Measurements from ENCODE around the gene MAP3K7CL. TPM values are rescaled to one million over a fixed set of nuclear protein-coding genes. Genes with fewer than 3 reads are reported as not detected.
A peak's percentile ranks its signal among the peaks of the same experiment; 100 is the strongest.
"Not testable (repeated sequence)": the region's sequence is repeated elsewhere in the genome, so short reads cannot be mapped to it uniquely, and the experiment has no call there.

MAP3K7CL gene
- polyA plus RNA-seq, 2 donors: 2.1 to 4.0 TPM

DNA sequence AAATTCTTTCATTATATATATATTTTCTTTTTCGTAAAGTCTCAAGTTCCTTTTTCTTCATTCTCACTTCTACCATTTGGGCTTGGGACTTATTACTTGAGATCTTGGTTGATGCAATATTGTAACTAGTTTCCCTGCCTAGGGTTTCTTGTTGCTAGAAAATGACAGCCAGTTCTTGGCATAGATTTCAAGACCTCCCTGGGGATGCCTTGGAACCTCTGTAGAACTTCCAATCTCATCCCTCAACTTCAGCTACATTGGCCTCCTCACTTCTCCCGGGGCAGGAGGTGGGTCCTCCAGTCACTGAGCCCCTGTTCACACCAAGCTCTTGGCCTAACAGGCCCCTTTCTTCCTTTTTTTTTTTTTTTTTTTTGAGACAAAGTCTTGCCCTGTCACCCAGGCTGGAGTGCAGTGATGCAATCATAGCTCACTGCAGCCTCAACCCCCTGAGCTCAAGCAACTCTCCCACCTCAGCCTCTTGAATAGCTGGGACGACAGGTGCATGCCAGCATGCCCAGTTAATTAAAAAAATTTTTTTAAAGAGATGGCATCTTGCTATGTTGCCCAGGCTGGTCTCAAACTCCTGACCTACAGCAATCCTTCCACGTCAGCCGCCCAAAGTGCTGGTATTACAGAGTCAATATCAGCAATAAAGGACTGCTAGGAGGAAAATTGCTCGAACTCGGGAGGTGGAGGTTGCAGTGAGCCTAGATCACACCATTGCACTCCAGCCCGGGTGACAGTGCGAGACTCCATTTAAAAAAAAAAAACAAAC is 33.1 kb downstream of the MAP3K7CL start:
- 86 to 88% methylated on average over 9 of the region's 9 CpGs for WGBS, 2 donors
- Histone ChIP-seq H3K36me3 (ENCODE audit: control insufficient read depth in 2 of 2, insufficient read depth in 2 of 2, low read length in 1 of 2) (no peaks in the 10 kb centered on the region), H3K27ac (ENCODE audit: low read depth in 2 of 2, low read length in 1 of 2) (peak overlapping the region in 1 of 2 donors; percentile 23), H3K9me3 (ENCODE audit: control insufficient read depth in 2 of 2, insufficient read depth in 1 of 2, low read depth in 1 of 2, low read length in 1 of 2) (no peaks in the 10 kb centered on the region), H3K4me3 (ENCODE audit: low read depth in 1 of 2, low read length in 2 of 2) (no peak overlapping the region), H3K4me1 (ENCODE audit: control insufficient read depth in 2 of 2, insufficient read depth in 2 of 2, low read length in 1 of 2) (no peaks in the 10 kb centered on the region), H3K27me3 (ENCODE audit: control insufficient read depth in 1 of 2, insufficient read depth in 2 of 2, low read length in 2 of 2) (no peaks in the 10 kb centered on the region)

DNA sequence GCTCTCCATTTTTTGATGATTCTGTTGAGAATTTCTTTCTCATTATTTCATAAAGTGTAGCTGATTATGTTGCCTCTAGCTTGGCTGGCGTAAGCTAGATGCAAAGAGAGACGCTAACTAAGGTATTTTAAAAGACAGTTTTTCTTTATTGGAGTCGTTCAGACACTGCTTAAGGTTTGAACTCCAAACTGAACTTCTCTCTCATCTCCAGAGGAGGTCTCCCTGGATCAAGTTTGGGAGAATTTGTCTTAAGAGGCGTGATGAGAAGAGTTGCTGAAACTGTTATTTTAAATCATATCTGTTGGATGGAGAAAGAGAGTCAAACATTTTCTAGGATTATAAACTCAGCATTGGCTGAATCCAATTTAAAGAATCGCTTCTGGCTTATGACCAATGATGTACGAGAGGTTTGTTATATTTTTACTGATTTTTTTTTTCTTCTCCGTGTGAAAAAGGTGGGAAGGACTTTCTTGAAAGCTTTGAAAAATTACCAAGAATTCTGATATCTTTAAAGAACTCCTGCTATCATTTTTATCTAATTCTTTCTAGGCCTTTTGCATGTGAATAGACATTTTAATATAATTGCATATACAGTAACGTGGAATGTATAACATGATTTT is 34.0 kb downstream of the MAP3K7CL start:
- Histone ChIP-seq H3K4me1 (ENCODE audit: control insufficient read depth in 2 of 2, insufficient read depth in 2 of 2, low read length in 1 of 2) (no peaks in the 10 kb centered on the region), H3K27ac (ENCODE audit: low read depth in 2 of 2, low read length in 1 of 2) (no peak overlapping the region)

DNA sequence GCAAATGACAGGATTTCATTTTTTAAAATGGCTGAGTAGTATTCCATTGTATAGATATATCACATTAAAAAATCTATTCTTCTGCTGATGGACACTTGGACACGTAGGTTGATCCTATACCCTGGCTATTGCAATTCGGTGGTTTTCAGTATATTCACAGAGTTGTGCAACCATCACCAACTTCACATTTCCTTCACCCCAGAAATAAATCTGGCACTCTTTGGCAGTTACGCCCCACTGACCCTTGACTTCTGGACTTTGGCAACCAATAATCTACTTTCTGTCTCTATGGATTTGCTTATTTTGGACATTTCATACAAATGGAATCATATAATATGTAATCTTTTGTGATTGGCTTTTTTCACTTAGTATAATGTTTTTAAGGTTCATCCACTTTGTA is 35.9 kb downstream of the MAP3K7CL start:
- Histone ChIP-seq H3K27me3 (ENCODE audit: control insufficient read depth in 1 of 2, insufficient read depth in 2 of 2, low read length in 2 of 2) (no peaks in the 10 kb centered on the region), H3K4me3 (ENCODE audit: low read depth in 1 of 2, low read length in 2 of 2) (no peak overlapping the region), H3K4me1 (ENCODE audit: control insufficient read depth in 2 of 2, insufficient read depth in 2 of 2, low read length in 1 of 2) (no peaks in the 10 kb centered on the region), H3K9me3 (ENCODE audit: control insufficient read depth in 2 of 2, insufficient read depth in 1 of 2, low read depth in 1 of 2, low read length in 1 of 2) (no peaks in the 10 kb centered on the region), H3K27ac (ENCODE audit: low read depth in 2 of 2, low read length in 1 of 2) (no peak overlapping the region), H3K36me3 (ENCODE audit: control insufficient read depth in 2 of 2, insufficient read depth in 2 of 2, low read length in 1 of 2) (no peaks in the 10 kb centered on the region)
- WGBS, 2 donors: 80 to 90% methylated on average over 3 of the region's 3 CpGs

More for the DNA sequence above, 34.0 kb downstream of the MAP3K7CL start:
- no peaks in the 10 kb centered on the region for H3K9me3 ChIP-seq (ENCODE audit: control insufficient read depth in 2 of 2, insufficient read depth in 1 of 2, low read depth in 1 of 2, low read length in 1 of 2)
- no peaks in the 10 kb centered on the region for H3K27me3 ChIP-seq (ENCODE audit: control insufficient read depth in 1 of 2, insufficient read depth in 2 of 2, low read length in 2 of 2)
- 33 to 39% methylated on average over 8 of the region's 8 CpGs for WGBS, 2 donors
- H3K4me3 ChIP-seq (ENCODE audit: low read depth in 1 of 2, low read length in 2 of 2): no peak overlapping the region
- no peaks in the 10 kb centered on the region for H3K36me3 ChIP-seq (ENCODE audit: control insufficient read depth in 2 of 2, insufficient read depth in 2 of 2, low read length in 1 of 2)

DNA sequence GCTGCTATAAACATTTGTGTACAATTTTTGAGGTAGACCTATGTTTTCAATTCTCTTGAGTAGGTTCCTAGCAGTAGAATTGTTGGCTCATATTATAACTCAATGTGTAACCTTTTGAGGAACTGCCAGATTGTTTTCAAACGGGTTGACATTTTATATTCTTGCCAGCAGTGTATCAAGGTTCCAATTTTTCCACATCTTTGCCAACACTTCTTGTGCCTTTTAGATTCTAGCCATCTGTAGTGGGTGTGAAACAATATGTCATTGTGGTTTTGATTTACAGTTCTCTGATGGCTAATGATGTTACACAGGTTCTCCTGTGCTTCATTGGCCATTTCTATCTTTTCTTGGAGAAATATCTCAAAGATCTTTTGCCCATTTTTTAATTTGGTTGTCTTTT is 36.4 kb downstream of the MAP3K7CL start:
- Histone ChIP-seq H3K27ac (ENCODE audit: low read depth in 2 of 2, low read length in 1 of 2) (no peak overlapping the region), H3K36me3 (ENCODE audit: control insufficient read depth in 2 of 2, insufficient read depth in 2 of 2, low read length in 1 of 2) (no peaks in the 10 kb centered on the region), H3K4me3 (ENCODE audit: low read depth in 1 of 2, low read length in 2 of 2) (no peak overlapping the region), H3K4me1 (ENCODE audit: control insufficient read depth in 2 of 2, insufficient read depth in 2 of 2, low read length in 1 of 2) (no peaks in the 10 kb centered on the region), H3K9me3 (ENCODE audit: control insufficient read depth in 2 of 2, insufficient read depth in 1 of 2, low read depth in 1 of 2, low read length in 1 of 2) (no peaks in the 10 kb centered on the region), H3K27me3 (ENCODE audit: control insufficient read depth in 1 of 2, insufficient read depth in 2 of 2, low read length in 2 of 2) (no peaks in the 10 kb centered on the region)
- 19 to 29% methylated on average over 1 of the region's 1 CpG for WGBS, 2 donors

DNA sequence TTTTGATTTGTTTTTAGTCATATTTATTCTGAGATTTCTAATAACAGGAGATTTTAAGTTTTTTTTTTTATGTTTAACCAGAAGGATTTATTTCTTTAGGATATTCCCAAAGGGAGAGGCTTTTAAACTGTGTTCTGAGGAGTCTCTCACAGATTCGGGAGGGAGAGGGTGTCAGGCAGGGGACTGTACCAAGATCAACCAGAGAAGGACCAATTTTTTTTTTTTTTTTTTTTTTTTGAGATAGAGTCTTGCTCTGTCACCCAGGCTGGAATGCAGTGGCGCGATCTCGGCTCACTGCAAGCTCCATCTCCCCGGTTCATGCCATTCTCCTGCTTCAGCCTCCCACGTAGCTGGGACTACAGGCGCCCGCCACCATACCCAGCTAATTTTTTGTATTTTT is 37.0 kb downstream of the MAP3K7CL start:
- WGBS, 2 donors: 93 to 95% methylated on average over 8 of the region's 8 CpGs
- H3K4me3 ChIP-seq (ENCODE audit: low read depth in 1 of 2, low read length in 2 of 2); H3K27ac ChIP-seq (ENCODE audit: low read depth in 2 of 2, low read length in 1 of 2); H3K27me3 ChIP-seq (ENCODE audit: control insufficient read depth in 1 of 2, insufficient read depth in 2 of 2, low read length in 2 of 2); H3K4me1 ChIP-seq (ENCODE audit: control insufficient read depth in 2 of 2, insufficient read depth in 2 of 2, low read length in 1 of 2); H3K9me3 ChIP-seq (ENCODE audit: control insufficient read depth in 2 of 2, insufficient read depth in 1 of 2, low read depth in 1 of 2, low read length in 1 of 2); H3K36me3 ChIP-seq (ENCODE audit: control insufficient read depth in 2 of 2, insufficient read depth in 2 of 2, low read length in 1 of 2): not testable (repeated sequence)

DNA sequence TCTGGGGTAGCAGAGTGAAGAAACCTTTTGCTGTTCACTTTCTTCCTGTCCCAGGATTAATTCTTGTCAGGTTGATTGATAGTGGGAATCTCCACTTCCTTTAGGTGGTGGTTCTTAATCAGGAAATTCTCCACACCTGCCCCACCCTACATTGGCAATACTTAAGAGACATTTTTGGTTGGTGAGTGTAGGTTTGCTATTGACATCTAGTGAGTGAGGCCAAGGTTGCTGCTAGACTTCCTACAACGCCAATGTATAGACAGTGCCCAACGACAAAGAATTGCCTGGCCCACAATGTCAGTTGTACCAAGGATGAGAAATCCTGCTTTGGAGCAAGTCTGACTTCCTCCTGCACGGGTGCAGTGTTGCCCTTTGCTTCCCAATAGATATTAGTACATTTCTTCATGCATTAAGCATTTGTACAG is 38.5 kb downstream of the MAP3K7CL start:
- WGBS, 2 donors: 40 to 49% methylated on average over 3 of the region's 3 CpGs

DNA sequence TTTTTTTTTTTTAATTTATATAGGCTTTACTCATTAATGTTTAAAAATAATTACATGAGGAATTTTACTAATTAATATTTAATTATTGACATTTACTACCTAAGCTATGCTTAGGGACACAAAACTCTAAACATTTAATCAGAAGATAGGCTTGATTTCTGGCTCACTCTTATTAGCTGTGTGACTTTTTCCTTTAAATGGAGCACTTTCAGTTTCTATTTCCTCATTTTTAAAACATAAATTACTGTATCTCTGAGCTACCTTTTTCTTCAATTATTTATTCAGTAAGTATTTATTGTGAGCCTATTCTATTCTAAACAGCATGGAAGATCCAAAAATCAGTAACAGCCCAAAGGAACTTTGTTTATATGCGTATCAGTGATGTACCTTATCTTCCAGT is 40.5 kb downstream of the MAP3K7CL start:
- Histone ChIP-seq H3K36me3 (ENCODE audit: control insufficient read depth in 2 of 2, insufficient read depth in 2 of 2, low read length in 1 of 2) (no peaks in the 10 kb centered on the region), H3K27me3 (ENCODE audit: control insufficient read depth in 1 of 2, insufficient read depth in 2 of 2, low read length in 2 of 2) (no peaks in the 10 kb centered on the region), H3K4me1 (ENCODE audit: control insufficient read depth in 2 of 2, insufficient read depth in 2 of 2, low read length in 1 of 2) (no peaks in the 10 kb centered on the region), H3K4me3 (ENCODE audit: low read depth in 1 of 2, low read length in 2 of 2) (no peak overlapping the region), H3K27ac (ENCODE audit: low read depth in 2 of 2, low read length in 1 of 2) (no peak overlapping the region), H3K9me3 (ENCODE audit: control insufficient read depth in 2 of 2, insufficient read depth in 1 of 2, low read depth in 1 of 2, low read length in 1 of 2) (no peaks in the 10 kb centered on the region)
- 95% methylated on average over 1 of the region's 1 CpG for WGBS, 2 donors

More for the DNA sequence above, 38.5 kb downstream of the MAP3K7CL start:
- H3K36me3 ChIP-seq (ENCODE audit: control insufficient read depth in 2 of 2, insufficient read depth in 2 of 2, low read length in 1 of 2): no peaks in the 10 kb centered on the region
- H3K27ac ChIP-seq (ENCODE audit: low read depth in 2 of 2, low read length in 1 of 2): peak overlapping the region; percentile 57 to 82
- H3K9me3 ChIP-seq (ENCODE audit: control insufficient read depth in 2 of 2, insufficient read depth in 1 of 2, low read depth in 1 of 2, low read length in 1 of 2): no peaks in the 10 kb centered on the region
- H3K27me3 ChIP-seq (ENCODE audit: control insufficient read depth in 1 of 2, insufficient read depth in 2 of 2, low read length in 2 of 2): no peaks in the 10 kb centered on the region
- H3K4me1 ChIP-seq (ENCODE audit: control insufficient read depth in 2 of 2, insufficient read depth in 2 of 2, low read length in 1 of 2): no peaks in the 10 kb centered on the region
- H3K4me3 ChIP-seq (ENCODE audit: low read depth in 1 of 2, low read length in 2 of 2): no peak overlapping the region

DNA sequence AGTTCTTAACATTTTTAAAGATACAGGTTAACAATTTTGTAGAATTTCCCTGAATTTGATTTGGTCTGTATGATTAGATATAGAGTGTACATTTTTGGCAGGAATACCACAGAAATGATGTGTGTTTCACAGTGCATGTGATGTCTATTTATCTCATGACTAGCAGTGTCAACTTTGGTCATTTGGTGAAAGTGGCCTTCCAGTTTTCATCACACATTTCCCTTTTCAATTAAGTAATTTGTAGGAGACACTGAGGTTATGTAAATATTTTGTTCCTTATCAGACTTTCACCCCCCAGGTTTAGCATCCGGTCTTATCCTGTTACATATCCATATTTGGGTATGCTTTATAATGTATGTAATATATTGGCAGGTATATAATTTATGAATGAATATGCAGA is 41.8 kb downstream of the MAP3K7CL start:
- H3K36me3 ChIP-seq (ENCODE audit: control insufficient read depth in 2 of 2, insufficient read depth in 2 of 2, low read length in 1 of 2): no peaks in the 10 kb centered on the region
- WGBS, 2 donors: 73 to 79% methylated on average over 1 of the region's 1 CpG
- no peaks in the 10 kb centered on the region for H3K27me3 ChIP-seq (ENCODE audit: control insufficient read depth in 1 of 2, insufficient read depth in 2 of 2, low read length in 2 of 2)
- no peaks in the 10 kb centered on the region for H3K9me3 ChIP-seq (ENCODE audit: control insufficient read depth in 2 of 2, insufficient read depth in 1 of 2, low read depth in 1 of 2, low read length in 1 of 2)
- no peak overlapping the region for H3K27ac ChIP-seq (ENCODE audit: low read depth in 2 of 2, low read length in 1 of 2)
- H3K4me3 ChIP-seq (ENCODE audit: low read depth in 1 of 2, low read length in 2 of 2): no peak overlapping the region
- H3K4me1 ChIP-seq (ENCODE audit: control insufficient read depth in 2 of 2, insufficient read depth in 2 of 2, low read length in 1 of 2): no peaks in the 10 kb centered on the region

DNA sequence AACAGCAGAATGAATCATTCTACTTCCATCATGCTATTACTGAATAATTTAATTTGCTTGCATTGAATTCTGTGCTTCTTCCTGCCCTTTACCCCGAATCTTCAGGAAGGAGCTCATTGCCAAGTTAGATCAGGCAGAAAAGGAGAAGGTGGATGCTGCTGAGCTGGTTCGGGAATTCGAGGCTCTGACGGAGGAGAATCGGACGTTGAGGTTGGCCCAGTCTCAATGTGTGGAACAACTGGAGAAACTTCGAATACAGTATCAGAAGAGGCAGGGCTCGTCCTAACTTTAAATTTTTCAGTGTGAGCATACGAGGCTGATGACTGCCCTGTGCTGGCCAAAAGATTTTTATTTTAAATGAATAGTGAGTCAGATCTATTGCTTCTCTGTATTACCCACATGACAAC is 44.2 kb downstream of the MAP3K7CL start:
- H3K27ac ChIP-seq (ENCODE audit: low read depth in 2 of 2, low read length in 1 of 2): no peak overlapping the region
- 57 to 66% methylated on average over 9 of the region's 9 CpGs for WGBS, 2 donors
- no peaks in the 10 kb centered on the region for H3K9me3 ChIP-seq (ENCODE audit: control insufficient read depth in 2 of 2, insufficient read depth in 1 of 2, low read depth in 1 of 2, low read length in 1 of 2)
- H3K4me3 ChIP-seq (ENCODE audit: low read depth in 1 of 2, low read length in 2 of 2): no peak overlapping the region
- no peaks in the 10 kb centered on the region for H3K27me3 ChIP-seq (ENCODE audit: control insufficient read depth in 1 of 2, insufficient read depth in 2 of 2, low read length in 2 of 2)
- no peaks in the 10 kb centered on the region for H3K4me1 ChIP-seq (ENCODE audit: control insufficient read depth in 2 of 2, insufficient read depth in 2 of 2, low read length in 1 of 2)
- no peaks in the 10 kb centered on the region for H3K36me3 ChIP-seq (ENCODE audit: control insufficient read depth in 2 of 2, insufficient read depth in 2 of 2, low read length in 1 of 2)
